Neutrophil (primary cell): ENCODE data around the gene IPO11.

Source experiments
- H3K27ac ChIP-seq: fragments of 200-600 bp; sonication (generic); 2 replicates; pipeline ENCODE4 v1.5.1; 2016; ENCODE audit warnings: mild to moderate bottlenecking, moderate library complexity
- H3K27me3 ChIP-seq: fragments of 200-600 bp; sonication (generic); 2 replicates; pipeline ENCODE4 v1.6.0; 2016; ENCODE audit warnings: mild to moderate bottlenecking
- H3K36me3 ChIP-seq: fragments of 200-600 bp; sonication (generic); 2 replicates; pipeline ENCODE4 v1.5.1; 2017
- H3K4me1 ChIP-seq, 2 experiments: fragments of 200-600 bp in 1 of 2; sonication (generic) in 1 of 2; 1 replicate in 1 of 2; 2 replicates in 1 of 2; pipeline versions ENCODE4 v1.5.1 to v1.6.1; 2013 to 2016; ENCODE audit warnings: low read depth in 1 of 2, low read length in 1 of 2, mild to moderate bottlenecking in 1 of 2, moderate library complexity in 1 of 2; ENCODE audit not compliant: control insufficient read depth in 1 of 2, insufficient read depth in 1 of 2
- H3K4me3 ChIP-seq, 2 experiments: fragments of 200-600 bp in 1 of 2; sonication (generic) in 1 of 2; 1 replicate in 1 of 2; 2 replicates in 1 of 2; pipeline ENCODE4 v1.5.1; 2013 to 2016; ENCODE audit warnings: low read depth in 1 of 2, low read length in 1 of 2, mild to moderate bottlenecking in 1 of 2, moderate library complexity in 1 of 2
- H3K9me3 ChIP-seq: fragments of 200-600 bp; sonication (generic); 2 replicates; pipeline ENCODE4 v1.5.1; 2016
- TF ChIP-seq, protein P1 (sequence below): fragments of 200-600 bp; sonication (generic); IDR thresholded peaks from 2 replicates; pipeline ENCODE4 v1.5.1; 2016; ENCODE audit warnings: antibody characterized with exemption

The IPO11 gene

GRCh38 chr5:62419609-62420008 is 7.0 kb downstream of the IPO11 start:
- Histone ChIP-seq H3K27ac (no peak overlapping the region), H3K36me3 (no peaks in the 10 kb centered on the region), H3K27me3 (no peaks in the 10 kb centered on the region), H3K4me1 (no peaks in the 10 kb centered on the region), H3K9me3 (no peaks in the 10 kb centered on the region), H3K4me3 (no peak overlapping the region)
- TF ChIP-seq, protein P1, sequence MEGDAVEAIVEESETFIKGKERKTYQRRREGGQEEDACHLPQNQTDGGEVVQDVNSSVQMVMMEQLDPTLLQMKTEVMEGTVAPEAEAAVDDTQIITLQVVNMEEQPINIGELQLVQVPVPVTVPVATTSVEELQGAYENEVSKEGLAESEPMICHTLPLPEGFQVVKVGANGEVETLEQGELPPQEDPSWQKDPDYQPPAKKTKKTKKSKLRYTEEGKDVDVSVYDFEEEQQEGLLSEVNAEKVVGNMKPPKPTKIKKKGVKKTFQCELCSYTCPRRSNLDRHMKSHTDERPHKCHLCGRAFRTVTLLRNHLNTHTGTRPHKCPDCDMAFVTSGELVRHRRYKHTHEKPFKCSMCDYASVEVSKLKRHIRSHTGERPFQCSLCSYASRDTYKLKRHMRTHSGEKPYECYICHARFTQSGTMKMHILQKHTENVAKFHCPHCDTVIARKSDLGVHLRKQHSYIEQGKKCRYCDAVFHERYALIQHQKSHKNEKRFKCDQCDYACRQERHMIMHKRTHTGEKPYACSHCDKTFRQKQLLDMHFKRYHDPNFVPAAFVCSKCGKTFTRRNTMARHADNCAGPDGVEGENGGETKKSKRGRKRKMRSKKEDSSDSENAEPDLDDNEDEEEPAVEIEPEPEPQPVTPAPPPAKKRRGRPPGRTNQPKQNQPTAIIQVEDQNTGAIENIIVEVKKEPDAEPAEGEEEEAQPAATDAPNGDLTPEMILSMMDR, result no peak

DNA sequence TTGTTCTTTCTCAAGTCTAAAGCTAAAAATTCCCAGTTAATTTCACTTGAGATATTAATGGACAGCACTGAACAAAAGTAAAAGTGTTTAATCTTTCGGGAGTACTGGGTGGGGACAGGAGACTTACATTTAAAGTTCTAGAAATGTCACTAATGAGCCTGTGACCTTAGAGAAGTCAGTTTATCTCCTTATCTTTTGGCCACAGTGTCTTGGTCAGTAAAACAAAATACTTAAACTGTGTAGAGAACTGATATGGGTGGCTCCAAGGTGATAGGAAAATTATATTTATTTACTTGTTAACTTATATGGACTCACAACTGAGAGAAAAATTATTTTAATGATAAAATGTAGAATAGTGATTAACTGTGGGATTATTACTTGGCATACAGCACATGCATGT is 8.9 kb downstream of the IPO11 start:
- TF ChIP-seq, protein P1, result no peak
- Histone ChIP-seq H3K4me1 (no peaks in the 10 kb centered on the region), H3K27me3 (no peaks in the 10 kb centered on the region), H3K4me3 (no peak overlapping the region), H3K9me3 (no peaks in the 10 kb centered on the region), H3K36me3 (no peaks in the 10 kb centered on the region), H3K27ac (no peak overlapping the region)

DNA sequence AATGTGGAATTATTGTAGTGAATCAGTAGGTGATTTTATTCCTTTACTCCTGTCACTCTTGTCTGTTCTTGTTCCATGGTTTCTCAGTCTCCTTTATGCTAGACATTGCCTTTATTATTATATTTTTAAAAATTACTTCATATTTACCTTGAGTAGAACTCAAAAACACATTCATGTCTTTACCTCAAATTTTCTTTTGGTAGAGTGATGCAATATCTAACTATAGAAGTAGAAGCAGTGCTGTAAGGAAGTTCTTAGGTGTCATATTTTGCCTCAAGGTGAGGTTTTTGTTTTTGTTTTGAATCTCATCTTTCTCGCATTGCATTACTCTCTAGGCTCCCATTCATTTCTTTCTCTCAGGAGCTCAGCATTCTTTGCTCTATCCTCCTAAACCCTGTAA is 12.2 kb downstream of the IPO11 start:
- Histone ChIP-seq H3K4me3 (no peak overlapping the region), H3K27ac (no peak overlapping the region)
- TF ChIP-seq, protein P1, result no peak

GRCh38 chr5:62431735-62432620 is 19.4 kb downstream of the IPO11 start:
- Histone ChIP-seq H3K27me3 (no peaks in the 10 kb centered on the region), H3K4me1 (peaks cover 8 to 18% of the 10 kb centered on the region in 2 experiments), H3K9me3 (no peaks in the 10 kb centered on the region), H3K27ac (peak overlapping the region; percentile 45), H3K4me3 (no peak overlapping the region), H3K36me3 (no peaks in the 10 kb centered on the region)
- TF ChIP-seq, protein P1, result no peak

More for the DNA sequence above, 12.2 kb downstream of the IPO11 start:
- Histone ChIP-seq H3K27me3 (no peaks in the 10 kb centered on the region), H3K9me3 (no peaks in the 10 kb centered on the region), H3K36me3 (no peaks in the 10 kb centered on the region), H3K4me1 (no peaks in the 10 kb centered on the region)

DNA sequence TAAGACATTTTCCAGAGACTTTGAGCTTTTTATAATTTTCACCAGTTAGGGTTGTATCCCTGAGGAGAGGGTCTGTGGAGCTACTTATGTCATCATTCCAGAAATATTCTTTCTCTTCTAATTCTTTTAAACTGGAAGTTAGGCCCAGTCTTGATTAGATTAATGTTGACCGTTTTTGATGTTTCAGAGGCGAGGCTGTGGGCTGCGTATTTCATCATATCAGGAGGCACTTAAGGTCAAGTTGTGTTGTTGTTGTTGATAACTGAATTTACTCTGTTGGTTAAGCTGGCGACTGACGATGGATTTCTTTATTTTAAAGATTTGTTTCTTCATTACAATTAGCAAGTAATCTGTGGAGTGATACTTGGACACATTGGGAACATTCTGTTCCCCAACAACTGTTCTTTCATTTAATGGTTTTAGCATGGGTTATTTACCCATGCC is 20.1 kb downstream of the IPO11 start:
- peaks cover 8 to 18% of the 10 kb centered on the region in 2 experiments for H3K4me1 ChIP-seq
- H3K27ac ChIP-seq, result peak overlapping the region; percentile 45
- H3K27me3 ChIP-seq, result no peaks in the 10 kb centered on the region
- H3K4me3 ChIP-seq, result no peak overlapping the region
- TF ChIP-seq, protein P1, result no peak
- no peaks in the 10 kb centered on the region for H3K36me3 ChIP-seq
- H3K9me3 ChIP-seq, result no peaks in the 10 kb centered on the region
